ENCODE measurements around the gene DEK.

DNA sequence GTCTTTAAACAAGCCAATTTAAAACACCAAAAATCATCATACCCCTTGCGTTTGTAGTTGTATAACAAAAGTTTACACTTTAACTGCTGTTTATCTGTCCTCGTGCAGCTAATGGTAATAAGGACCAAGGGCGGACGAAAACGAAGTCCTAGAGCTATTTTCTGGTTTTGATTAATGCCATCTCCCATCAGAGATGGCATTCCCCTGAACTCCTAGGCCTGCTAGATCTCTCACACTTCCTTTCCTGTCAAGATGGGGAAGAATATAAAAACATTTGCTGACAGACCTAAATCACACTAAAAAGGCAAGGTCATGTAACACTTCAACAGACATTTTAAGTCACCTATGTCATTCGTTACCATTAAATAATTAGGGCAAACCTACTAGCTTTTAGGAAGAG, 9.5 kb downstream of the DEK start:
- TF ChIP-seq SIN3A (IDR thresholded peaks at IDR 0.05; ENCODE audit: borderline replicate concordance, insufficient read depth, low read length) (no peak), TAF1 (IDR thresholded peaks at IDR 0.05; ENCODE audit: borderline replicate concordance, insufficient read depth, low read length) (no peak), POLR2AphosphoS5 (IDR thresholded peaks at IDR 0.05; ENCODE audit: low read depth, low read length) (no peak), REST (IDR thresholded peaks at IDR 0.05; ENCODE audit: insufficient read depth in 1 of 2, low read depth in 2 of 2, low read length in 2 of 2) (no peak), FOXP2 (optimal IDR thresholded peaks at IDR 0.05; ENCODE audit: borderline replicate concordance, extremely low read depth, extremely low read length, insufficient read depth) (no peak)
